GM21360 (cell line): Measurements from ENCODE around the gene TMEM138.
"Not testable (repeated sequence)": the region's sequence is repeated elsewhere in the genome, so short reads cannot be mapped to it uniquely, and the experiment has no call there.

ENCODE experiments used
- ATAC-seq: cut with Tn5 transposase; IDR thresholded peaks from one replicate; pipeline ENCODE4 v1.9.1; 2021; ENCODE audit warnings: mild to moderate bottlenecking, moderate library complexity; ENCODE audit not compliant: unreplicated experiment

The TMEM138 gene

DNA sequence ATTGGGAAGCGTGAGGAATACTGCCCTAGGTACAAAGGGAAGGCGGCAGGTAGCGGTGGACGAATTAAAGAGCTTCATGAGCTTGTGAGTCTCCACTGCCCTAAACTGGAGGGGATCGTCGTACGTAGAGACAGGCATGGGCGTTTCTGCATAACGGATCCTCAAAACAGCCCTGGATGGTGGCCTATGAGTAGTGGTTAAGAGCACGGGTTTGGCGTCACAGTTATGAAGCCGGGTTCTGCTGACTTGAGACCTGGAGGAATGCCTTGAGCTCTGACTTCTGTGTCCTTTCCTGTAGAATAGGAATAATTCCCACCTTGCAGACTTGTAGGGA is 335 bp downstream of the TMEM138 start:
- ATAC-seq, result no peak

- no peak for ATAC-seq
These were observed 2.0 kb downstream of the TMEM138 start for GRCh38 chr11:61364012-61364675.

- no peak for ATAC-seq
These were observed 5.2 kb downstream of the TMEM138 start for GRCh38 chr11:61367406-61367805.

- ATAC-seq, result no peak
These were observed 6.5 kb downstream of the TMEM138 start for GRCh38 chr11:61368646-61369045.

- ATAC-seq, result no peak
These were observed 7.5 kb downstream of the TMEM138 start for GRCh38 chr11:61369372-61370348.

DNA sequence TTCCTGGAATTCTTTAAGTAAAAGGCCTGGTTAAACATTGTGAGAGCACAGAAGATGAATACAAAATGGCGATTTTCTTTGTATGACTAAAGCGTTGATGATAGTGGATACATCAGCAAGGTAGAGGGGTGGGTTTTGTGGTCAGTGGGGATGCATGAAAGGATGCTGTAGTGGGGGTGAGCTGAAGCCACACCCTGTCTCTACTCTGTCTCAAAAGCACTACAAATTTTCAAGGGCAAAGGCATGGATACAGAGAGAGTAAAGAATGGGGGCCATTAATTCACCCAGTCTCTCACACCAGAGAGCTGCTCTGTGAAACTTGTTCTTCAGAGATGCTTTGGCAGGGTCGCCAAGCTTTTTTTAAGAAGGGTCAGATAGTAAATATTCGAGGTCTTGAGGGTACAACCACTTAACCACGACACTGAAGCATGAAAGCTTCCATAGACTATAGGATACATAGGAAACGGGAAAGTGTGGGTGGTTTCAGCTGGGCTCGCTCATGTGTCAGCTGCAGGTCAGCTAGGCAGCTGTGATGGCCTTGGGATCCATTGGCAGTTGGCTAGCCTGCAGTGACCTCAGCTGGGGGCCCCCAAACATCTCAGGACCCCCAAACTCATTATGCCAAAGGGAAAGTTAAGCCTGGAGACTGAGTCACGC is 8.3 kb downstream of the TMEM138 start:
- no peak for ATAC-seq

DNA sequence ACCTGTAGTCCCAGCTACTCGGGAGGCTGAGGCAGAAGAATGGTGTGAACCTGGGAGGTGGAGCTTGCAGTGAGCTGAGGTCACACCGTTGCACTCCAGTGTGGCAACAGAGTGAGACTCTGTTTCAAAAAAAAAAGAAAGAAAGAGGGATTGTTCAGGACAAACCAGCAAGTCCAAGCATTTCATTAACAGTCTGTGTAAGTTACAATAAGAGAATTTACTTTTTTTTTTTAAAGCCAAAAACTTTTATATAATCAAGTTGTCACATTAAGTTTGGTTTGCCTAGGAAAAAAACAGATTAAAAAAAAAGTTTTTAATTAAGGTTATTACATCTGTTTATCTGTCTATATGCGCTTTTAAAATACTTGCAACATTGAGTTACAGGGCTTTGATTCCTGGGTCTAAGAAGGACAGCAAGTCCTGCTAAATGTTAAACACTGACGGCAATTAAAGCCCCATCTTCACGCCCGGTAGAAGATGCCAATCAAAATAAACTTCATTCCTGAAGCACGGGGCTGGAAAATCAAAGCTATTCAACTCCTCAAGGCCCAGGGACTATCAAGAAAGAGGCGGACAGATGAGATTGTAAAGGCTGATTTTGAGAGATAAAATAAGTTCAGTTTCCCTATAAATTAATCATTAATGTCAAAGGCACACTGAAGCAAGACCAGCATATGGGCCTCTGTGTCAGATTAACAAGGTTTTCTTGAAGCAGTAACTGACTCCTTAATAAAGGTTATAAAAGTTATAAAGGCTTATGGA is 10.7 kb downstream of the TMEM138 start:
- ATAC-seq, result no peak

DNA sequence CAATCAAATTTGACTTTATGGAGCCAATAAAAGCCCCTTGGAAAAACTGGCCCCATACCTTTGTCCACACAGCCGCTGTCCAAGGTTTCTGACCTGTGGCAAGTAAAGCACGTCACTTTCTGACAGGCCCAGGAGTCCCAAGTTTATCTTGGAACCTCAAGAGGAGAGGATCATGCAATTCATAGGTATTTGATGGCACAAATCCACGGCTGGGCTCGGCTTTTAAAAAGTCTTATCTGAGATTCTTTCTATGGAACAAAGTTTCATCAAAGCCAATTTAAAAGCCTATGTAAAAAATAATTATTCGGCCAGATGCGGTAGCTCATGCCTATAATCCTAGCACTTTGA is 13.6 kb downstream of the TMEM138 start:
- no peak for ATAC-seq

GRCh38 chr11:61377461-61378160 is 15.4 kb downstream of the TMEM138 start:
- no peak for ATAC-seq

DNA sequence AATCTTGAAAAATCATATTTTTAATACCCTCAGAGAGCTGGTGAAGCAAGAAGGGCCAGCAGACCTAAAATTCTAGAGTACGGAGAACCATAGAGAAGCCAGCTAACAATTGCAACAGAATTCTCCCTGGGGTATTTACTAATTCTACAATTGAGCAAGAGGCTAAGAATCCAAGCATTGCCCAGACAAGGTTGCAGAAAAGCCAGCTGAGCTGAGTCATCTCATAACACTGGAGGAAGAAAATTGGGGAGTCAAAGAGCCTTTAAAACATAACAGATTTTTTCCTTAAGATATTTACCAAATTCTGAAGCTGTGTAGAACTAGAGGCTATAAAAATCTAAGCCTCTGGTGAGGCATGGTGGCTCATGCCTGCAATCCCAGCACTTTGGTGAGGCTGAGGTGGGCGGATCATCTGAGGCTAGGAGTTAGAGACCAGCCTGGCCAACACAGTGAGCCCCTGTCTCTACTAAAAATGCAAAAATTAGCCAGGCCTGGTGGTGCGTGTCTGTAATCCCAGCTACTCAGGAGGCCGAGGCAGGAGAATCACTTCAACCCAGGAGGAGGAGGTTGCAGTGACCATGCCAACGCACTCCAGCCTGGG is 16.6 kb downstream of the TMEM138 start:
- ATAC-seq, result no peak

DNA sequence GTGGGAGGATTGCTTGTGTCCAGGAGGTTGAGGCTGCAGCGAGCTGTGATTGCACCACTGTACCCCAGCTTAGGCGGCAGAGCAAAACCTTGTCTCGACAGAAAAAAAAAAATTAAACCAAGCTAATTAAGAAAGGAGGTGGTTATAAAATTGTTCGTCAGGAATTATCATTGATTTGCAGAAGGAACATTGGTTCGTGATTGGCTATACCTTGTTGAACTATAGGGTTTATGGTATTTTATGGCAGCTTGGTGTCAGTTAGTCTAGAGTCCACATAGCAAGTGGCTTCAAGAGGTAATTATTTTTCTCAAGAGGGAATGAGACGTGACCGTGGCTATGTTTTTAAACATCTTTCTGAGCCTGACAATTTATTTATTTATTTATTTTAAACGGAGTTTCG is 18.7 kb downstream of the TMEM138 start:
- ATAC-seq, result no peak

DNA sequence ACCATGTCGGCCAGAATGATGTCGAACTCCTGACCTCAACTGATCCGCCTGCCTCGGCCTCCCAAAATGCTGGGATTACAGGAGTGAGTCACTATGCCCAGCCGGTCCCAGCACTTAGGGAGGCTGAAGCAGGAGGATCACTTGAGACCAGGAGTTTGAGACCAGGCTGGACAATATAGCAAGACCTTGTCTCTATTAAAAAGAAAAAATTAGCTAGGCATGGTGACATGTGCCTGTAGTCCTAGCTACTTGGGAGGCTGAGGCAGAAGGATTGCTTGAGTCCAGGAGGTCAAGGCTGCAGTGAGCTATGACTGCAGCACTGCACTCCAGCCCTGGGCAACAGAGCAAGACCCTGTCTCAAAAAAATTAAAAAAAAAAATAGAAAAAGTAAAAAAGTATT is 21.7 kb downstream of the TMEM138 start:
- ATAC-seq, result not testable (repeated sequence)

DNA sequence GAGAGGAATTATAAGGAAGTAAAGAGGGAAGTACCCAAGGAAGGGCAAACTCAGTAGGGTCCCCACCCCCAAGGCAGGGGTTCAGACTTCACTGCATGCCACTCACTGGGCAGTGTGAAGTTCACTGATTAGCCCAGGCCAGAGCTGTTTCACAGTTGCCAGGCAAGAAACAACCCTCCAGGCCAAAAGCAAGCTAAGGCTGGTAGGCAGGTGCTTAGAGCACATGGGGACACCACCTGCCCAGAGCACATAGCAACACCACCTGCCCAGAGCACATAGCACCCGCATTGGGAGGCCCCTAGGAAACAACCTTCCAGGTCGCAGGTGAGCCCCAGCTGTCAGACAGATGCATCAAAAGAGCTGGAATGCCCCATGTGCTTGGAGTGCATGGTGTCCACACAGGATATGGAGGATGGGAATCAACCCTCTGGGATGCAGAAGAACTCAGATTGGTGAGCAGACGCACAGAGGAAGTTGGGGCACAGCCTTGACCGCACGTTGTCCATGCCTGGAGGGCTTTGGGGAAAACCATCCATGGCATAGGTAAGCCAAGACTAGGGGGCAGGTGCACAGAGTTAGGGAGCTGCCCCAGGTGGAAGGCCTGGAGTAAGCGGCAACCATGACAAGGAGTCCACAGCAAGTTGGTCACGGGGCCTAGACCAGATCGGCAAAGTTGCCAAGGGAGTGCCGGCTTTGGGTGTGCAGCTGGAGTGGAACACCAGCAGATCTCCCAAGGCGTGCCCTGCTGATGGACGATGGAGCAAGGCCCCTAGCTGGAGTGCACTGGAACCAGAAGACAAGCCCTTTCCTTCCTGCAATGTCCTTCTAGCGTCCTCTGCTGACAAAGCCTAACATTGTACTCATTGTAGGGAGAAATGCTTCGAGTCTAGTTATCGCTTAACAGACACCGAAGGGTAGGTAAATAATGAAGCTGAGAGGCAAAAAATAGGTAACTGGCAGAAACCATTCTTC is 22.4 kb downstream of the TMEM138 start:
- ATAC-seq, result no peak

DNA sequence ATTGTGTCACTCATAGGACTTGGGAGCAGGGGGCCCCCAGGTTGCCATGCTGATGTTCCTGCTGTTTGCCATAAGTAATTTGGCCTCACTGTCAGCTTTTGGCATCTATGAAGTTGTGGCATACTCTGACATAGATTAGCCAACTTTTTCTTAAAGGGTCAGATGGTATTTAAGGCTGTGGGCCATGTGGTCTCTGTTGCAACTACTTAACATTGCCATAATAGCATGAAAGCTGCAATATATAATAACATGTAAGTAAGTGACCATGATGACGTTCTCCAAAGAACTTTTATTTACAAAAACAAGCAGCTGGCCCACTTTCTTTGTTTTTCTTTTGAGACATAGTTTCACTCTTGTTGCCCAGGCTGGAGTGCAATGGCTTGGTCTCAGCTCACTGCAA is 28.0 kb downstream of the TMEM138 start:
- ATAC-seq, result no peak

- no peak for ATAC-seq
These were observed 30.9 kb downstream of the TMEM138 start for GRCh38 chr11:61392981-61393595.

- no peak for ATAC-seq
These were observed 39.0 kb downstream of the TMEM138 start for GRCh38 chr11:61401173-61401572.

DNA sequence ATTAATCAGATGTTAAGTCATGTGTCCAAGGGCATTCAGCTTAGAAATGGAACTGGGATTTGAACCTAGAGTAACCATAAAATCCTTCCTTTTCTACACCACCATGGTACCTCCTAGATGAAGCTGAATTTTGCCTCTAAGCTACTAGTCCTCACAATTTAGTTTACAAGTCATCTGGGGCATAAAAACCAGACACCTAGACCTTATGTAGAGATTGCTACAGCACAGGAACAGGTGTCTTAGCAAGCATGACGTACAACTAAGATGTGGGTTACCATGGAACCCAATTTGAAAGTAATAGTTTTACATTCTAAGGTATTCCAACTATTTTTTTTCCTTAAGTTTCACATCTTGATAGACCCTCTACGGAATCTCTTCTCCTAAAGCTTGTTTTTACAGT is 39.4 kb downstream of the TMEM138 start:
- ATAC-seq, result no peak

GRCh38 chr11:61403658-61404057 is 41.5 kb downstream of the TMEM138 start:
- no peak for ATAC-seq

DNA sequence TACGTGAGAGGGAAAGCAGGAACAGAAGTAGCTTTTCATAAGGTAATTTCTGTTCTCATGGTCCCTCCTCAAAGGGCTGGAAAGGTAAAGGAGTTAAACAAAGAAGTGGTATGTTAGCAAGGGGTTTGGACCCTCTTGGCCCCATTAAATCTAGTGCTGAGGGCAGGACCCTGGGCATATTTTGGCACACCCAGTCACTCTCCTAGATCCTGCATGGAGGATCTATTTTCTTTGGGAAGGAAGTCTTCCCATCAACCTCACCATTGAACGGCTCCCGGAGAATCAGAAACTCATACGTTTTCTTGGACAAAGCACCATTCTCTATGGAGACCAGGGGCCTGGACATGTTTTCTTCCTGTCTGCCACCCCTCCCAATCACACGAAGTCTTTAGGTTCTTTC is 41.9 kb downstream of the TMEM138 start:
- no peak for ATAC-seq
